GM21717 (cell line): ENCODE results near the gene TAF13.
"Not testable (repeated sequence)": the region's sequence is repeated elsewhere in the genome, so short reads cannot be mapped to it uniquely, and the experiment has no call there.

Experiments used
- ATAC-seq: cut with Tn5 transposase; IDR thresholded peaks from one replicate; pipeline ENCODE4 v1.9.1; 2021; ENCODE audit warnings: mild to moderate bottlenecking, moderate library complexity; ENCODE audit not compliant: unreplicated experiment

The TAF13 gene

DNA sequence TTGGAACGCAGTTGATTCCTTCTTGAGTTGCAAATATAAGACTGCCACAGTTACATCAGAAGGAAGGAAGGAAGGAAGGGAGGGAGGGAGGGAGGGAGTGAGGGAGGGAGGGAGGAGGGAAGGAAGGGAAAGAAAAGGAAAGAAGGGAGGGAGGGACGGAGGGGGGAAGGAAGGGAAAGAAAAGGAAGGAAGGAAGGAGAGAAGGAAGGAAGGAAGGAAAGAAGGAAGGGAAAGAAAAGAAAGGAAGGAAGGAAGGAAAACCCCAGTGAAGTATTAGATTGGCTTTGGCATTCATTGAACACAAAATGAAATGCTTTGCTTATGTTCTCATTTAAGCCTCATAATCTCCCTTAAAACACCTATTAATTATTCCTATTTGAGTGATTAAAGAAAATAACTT is 27.5 kb downstream of the TAF13 start:
- ATAC-seq = no peak

DNA sequence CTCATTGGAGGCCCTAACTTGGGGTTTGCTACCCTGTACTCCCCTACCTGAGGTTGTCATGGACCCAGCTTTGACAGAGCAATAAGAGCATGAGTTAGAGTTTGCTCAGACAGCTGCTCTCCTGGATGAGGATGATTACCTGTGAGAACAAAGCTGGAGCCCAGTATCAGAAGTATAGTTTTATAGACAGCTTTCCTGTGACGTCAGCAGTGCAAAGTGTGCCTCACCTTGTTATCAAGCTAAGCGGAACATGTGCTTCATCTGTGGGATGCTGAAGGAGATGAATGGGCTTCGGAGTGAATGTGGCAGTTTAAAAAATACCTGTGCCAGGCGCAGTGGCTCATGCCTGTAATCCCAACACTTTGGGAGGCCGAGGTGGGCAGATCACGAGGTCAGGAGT is 28.5 kb downstream of the TAF13 start:
- ATAC-seq = no peak

DNA sequence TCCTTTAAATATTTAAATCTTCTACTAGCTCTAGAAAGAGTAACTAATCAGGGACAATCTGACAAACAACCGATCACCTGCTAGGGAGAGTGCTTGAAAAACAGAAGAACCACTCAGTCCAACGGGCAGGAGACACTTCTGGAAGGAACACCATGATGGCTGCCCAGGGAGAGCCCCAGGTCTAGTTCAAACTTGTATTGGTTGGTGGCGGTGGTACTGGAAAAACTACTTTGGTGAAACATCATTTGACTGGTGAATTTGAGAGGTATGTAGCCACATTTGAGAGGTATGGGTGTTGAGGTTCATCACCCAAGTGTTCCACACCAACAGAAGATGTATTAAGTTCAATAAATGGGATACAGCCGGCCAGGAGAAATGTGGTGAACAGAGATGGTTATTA is 29.1 kb downstream of the TAF13 start:
- ATAC-seq = no peak

DNA sequence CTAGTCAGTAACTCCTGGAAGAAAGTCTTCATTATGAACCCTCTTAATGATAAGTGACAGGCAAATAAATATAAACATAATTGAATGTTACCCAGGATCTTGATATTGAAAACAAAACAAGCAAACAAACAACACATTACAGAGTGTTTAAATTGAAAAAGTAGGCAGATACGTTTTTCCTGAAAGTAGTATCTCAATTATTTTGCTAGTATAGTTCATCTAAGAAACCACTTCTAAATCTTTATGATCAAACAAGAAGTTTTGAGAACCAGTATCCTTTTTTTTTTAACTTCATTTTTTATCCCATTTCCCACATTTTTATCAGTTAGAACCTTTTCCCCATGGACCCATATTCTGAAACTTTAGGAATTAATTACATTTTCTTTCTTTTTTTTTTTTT is 30.2 kb downstream of the TAF13 start:
- no peak for ATAC-seq

DNA sequence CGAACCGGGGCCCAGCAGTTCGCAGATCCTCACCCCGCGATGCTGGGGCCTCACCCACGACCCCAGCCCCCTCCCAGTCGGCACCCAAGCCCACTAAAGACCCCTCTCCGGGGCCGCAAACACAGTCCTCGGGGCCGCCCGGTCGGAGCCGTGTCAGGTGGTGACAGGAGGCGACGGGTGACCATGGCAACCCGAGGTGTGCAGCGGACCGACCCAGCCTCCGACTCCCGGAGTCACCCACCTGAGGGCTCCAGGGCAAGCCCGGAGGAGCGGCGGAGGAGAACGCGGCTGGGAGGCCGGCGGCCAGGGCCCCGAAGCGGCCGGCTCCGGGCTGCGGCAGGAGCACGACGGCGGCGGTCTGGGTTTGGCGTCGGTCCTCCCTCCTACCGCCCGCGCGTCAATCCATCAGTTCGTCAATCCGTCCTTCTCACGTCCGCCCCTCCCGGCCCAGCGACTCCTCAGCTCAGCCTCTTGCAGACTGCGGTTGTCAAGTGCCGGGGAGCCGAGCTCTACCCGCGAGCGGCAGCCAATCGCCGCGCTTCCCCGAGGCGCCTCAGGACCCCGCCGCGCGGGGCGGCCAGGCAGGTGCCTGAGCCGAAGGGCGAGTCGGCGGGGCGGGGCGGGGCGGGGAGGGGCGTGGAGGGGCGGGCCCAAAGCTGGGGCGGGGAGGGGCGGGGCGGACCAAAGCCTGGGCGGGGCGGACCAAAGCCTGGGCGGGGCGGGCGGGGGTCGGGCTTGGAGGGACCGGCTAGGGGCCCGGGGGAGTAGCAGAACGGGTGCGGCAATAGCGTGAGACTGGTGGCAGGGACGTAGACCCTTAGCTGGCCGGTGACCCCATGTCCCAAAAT is 34.0 kb downstream of the TAF13 start, which contains the start of gene WDR47:
Gene WDR47 (minus strand): TSS at position 482 of the 848 bp plus-strand sequence. CDS start 18,590 bp downstream, outside the sequence.
- peak; percentile 89 for ATAC-seq

DNA sequence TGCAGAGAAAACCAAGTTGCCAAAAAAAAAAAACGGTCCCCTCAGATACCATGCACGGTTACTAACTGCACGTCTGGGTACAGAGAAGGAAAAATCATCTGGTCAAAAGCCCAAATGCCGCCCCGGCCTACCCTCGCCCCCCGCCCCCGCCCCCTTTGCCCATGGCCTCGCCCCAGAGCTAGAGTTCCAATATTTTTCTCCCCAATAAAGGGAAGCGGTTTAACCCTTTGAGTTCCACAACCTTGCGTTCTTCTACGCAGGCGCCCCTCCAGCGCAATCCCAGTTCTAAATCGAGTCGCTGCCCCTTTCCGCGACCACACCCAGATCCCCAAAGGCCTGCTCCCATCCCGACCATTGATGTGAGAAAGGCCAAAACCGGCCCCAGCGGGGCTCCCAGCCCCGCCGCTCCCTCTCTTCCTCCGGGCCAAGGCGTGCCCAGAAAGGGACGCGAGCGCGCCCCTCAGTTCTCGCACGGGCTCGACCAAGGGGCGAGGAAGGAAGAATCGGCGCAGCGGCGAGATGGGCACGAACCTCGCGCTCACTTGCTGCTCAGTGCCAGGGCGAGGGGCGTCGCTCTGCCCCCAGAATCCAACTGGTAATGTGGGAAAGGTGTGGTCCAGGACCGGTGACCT is 34.7 kb downstream of the TAF13 start:
- peak; percentile 30 for ATAC-seq

DNA sequence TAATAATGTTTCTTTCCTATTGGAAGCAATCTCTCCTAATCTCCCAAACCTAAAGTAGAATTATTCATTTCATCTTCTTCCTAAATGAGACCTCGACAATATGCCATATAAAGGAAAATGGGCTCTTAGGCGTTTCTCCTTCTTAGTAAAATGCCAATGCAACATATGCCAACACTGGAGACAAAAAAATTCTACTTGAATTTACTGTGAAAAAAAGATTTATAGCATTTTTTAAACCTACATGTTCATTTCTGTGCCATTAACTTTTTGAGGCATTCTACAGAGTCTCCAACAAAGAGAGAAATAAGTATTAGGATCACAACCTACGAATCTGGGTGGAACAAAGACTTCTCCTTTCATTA is 35.2 kb downstream of the TAF13 start:
- no peak for ATAC-seq

DNA sequence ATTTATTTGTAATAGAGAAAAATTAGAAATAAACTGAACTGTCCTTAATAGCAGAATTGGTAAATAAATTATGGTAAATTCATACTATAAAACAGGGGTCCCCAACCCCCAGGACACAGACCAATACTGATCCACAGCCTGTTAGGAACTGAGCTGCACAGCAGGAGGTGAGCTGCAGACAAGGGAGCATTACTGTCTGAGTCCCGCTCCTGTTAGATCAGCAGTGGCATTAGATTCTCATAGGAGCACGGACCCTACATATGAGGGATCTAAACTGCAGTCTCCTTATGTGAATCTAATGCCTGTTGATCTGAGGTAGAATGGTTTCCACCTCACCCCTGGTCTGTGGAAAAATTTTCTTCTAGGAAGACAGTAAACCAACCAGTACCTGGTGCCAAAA is 41.4 kb downstream of the TAF13 start:
- ATAC-seq = no peak

DNA sequence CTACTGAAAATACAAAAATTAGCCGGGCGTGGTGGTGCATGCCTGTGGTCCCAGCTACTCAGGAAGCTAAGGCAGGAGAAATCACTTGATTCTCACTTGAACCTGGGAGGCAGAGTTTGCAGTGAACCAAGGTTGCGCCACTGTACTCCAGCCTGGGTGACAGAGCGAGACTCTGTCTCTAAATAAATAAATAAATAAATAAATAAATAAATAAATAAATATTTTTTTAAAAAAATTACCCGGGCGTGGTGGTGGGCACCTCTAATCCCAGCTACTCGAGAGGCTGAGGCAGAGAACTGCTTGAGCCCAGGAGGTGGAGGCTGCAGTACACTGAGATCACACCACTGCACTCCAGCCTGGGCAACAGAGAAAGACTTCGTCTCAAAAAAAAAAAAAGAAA is 46.3 kb downstream of the TAF13 start:
- ATAC-seq = not testable (repeated sequence)

DNA sequence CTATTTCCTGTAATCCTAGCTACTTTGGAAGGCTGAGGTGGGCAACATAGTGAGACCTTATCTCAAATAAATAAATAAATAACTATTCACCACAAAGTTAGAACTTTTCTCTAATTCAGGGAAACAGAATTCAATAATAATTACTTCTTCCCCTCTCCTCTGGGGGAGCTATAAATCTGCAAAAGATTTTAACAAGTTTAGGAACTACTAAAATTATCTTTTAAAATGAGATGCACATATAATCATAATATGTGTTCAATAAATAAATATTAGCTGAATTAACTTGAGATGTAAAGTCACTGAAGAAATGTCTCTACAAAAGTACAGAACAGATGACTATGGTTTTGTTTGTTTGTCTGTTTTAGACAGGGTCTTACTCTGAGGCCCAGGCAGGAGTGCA is 48.0 kb downstream of the TAF13 start:
- no peak for ATAC-seq

DNA sequence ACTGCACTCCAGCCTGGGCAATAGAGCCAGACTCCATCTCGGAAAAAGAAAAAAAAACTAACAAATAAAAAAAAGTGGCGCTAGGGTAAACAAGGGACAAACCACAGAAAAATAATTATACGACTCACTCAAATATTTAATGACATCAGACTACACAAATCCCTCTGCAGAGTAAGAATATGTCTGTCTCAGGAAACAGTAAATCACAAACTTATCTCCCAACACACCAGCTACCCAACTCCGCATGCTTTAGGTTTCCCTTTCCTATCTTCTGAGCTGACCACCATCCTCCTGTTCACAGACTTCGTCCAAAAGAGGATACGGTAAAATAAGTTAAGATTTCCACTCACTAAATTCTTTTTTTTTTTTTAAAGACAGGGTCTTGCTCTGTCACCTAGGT is 50.1 kb downstream of the TAF13 start:
- ATAC-seq = no peak

DNA sequence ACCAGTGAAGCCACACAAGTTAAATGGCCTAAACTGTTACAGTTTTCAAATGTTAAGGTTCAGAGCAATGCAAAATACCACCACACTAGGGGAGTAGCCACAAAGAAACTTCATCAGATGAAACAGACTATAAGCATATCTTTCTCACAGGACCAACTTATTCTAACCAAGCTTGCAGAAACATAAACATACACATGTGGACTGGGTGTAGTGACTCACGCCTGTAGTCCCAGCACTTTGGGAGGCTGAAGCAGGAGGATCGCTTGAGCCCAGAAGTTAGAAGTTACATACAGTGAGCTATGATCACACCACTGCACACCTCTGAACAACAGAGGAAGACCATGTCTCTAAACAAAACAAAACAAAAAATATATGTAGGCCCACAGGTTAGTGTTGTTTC is 51.2 kb downstream of the TAF13 start:
- no peak for ATAC-seq

DNA sequence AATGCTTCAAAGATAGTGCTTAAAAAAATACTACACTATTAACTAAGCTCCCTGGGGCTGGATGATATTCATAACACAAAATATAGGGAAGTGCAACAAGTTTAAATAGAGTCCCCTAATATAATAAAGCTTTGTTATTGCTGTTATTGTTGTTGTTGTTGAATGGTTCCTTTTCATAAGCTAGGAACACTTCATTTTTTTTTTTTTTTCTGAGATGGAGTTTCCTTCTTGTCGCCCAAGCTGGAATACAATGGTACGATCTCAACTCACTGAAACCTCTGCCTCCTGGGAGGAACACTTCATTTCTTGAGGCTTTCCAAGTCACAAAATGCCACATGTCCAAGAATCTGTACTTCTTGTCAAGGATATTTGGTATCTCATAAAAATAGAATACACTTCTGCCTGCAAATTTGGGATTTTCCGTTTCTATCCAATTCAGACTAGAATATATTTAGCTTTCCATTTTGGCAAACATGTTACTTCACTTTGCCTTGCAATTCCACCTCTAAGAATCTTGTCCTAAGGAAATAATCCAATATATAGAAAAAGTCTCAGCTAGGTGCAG is 55.0 kb downstream of the TAF13 start:
- no peak for ATAC-seq

DNA sequence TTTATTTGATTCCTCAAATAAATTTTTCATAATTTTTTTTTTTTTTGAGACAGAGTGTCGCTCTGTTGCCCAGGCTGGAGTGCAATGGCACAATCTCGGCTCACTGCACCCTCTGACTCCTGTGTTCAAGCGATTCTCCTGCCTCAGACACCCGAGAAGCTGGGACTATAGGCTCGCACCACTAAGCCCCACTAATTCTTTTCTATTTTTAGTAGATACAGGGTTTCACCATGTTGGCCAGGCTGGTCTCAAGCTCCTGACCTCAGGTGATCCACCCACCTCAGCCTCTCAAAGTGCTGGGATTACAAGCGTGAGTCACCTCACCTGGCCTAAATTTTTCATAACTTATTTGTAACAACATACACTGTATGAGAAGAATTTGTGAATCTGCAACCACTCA is 58.1 kb downstream of the TAF13 start:
- not testable (repeated sequence) for ATAC-seq

DNA sequence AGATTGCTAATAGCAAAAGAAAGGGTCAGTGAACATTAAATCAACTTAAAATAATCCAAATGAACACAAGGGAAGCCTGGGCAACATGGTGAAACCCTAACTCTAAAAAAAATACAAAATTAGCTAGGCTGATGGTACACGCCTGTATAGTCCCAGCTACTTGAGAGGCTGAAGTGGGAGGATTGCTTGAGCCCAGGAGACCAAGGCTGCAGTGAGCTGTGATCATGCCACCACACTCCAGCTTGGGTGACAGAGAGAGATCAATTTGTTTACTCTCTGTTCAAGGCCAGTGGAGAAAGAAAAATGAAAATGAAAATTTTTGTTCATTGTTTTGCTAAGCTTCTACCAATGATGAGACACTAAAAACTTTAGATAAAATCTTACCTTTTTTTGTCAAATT is 58.7 kb downstream of the TAF13 start:
- ATAC-seq = no peak
